Right kidney (tissue), 1 donor: ENCODE data around the gene PHF12.
A peak's percentile ranks its signal among the peaks of the same experiment; 100 is the strongest.

ENCODE experiments used
- DNase-seq: peaks from one replicate; pipeline ENCODE4 v3.0.0-alpha.2; 2016

The PHF12 gene

GRCh38 chr17:28977659-28978355 is 26.5 kb upstream of the PHF12 start:
- no peak for DNase-seq

- no peak for DNase-seq
Observed at GRCh38 chr17:28975646-28976045, 24.3 kb upstream of the PHF12 start.

DNA sequence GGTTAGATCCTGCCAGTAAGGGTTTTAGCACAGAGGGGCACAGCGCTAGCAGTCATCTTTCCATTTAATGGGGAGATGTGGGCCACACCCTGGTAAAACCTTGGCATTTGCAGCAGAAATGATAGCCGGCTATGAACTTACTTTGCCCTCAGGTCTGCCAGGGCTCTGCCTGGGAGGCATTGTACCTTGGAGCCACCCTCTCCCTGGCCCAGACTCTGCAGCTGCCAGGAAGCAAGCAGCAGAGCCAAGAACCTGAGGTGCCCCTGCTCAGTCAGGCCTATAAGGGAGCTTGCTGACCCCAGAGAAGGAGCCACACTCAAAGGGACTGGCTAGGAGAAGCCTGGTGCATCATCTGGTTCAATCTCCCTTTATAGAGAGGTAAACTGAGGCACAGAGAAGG is 23.7 kb upstream of the PHF12 start:
- DNase-seq = no peak

- DNase-seq = no peak
Observed at GRCh38 chr17:28974451-28974850, 23.1 kb upstream of the PHF12 start.

DNA sequence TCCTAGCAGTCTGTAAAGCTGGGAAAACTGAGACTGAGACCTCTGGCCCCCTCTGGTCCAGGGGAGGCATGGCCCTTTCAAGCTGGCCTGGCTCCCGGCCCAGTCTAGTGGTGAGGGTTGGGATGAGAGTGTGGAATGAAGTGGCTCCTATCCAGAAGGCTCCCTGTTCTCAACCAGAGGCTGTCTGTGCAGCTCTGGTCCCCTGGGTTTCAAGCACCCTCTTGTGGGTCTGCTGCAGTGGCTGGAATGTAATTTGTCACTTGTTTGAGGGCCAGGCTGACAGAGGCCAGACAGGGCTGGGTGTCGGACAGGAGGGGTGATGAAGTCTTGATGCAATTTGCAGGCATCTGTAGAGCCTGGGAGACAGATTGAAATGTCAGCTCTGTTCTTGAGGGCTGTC is 22.1 kb upstream of the PHF12 start:
- DNase-seq = no peak

GRCh38 chr17:28972437-28972836 is 21.1 kb upstream of the PHF12 start:
- no peak for DNase-seq

- DNase-seq = no peak
Observed at GRCh38 chr17:28970879-28971278, 19.6 kb upstream of the PHF12 start.

DNA sequence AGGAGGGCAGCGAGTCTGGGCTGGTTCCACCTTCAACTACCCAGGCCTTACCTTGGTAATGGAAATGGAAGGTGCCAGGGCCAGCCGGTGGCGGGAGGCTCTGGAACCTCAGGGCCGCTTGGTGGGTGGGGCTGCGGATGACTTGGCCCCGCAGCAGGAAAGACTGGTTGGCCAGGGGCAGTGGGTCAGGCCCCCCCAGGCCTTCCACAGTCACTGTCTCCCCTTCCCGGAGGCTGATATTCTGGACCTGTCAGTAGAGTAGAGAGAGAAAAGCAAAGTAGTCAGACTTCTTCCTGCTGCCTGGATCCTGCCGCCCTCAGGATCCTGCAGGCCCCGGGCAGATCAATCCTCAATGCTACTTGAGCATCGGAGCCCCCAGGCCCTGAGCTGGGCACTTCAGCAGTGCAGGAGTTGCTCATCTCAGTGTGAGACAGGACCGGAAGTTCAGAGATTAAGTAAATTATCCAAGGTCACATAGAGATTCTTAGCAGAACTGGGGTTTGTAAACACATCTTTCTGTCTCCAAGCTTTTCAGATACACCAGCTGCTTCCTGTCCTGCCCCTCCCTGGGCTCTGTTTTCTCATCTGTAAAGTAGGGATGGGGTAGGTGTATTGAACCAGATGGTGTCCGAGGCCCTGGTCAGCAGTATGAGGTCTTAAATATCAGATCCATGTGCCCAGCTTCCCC is 18.5 kb upstream of the PHF12 start:
- DNase-seq = no peak

DNA sequence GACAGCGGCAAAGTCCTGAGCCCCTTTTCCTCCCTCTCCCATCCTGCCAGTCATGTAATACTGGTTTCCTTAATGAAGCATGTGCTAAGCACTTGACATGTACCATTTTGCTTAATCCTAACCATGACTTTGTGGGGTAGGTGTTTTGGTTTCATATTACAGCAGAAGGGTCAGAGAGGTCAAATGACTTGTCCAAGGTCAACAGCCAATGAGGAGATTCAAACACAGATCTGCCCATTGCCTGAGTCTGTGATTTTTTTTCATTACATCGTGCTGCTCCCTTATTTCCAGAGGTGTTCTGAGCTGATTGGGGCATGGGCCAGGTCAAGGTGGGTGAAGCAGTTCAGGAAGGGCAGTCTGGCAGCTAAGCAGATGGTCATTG is 17.6 kb upstream of the PHF12 start:
- no peak for DNase-seq

- peak; percentile 59 for DNase-seq
Observed at GRCh38 chr17:28968231-28968913, 17.1 kb upstream of the PHF12 start.

GRCh38 chr17:28967221-28968135 is 16.2 kb upstream of the PHF12 start:
- DNase-seq = no peak

DNA sequence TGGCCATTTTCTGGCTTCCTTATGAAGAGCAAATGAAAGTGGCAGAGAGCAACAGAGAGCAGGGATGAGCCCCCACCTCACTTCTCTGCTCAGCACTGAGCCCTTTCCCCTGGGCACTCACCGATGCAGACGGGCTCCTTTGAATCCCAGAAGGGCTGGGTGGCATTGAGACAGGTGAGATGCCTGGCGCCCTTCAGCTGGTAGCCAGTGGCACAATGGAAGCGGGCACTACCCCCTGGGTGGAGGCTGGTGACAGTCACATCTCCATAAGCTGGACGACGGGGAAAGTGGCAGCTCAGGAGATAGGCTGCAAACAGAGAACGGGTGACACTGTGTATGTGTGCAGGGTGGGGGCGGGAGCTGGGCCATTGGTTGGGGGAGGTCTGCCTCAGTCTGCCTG is 12.5 kb upstream of the PHF12 start:
- DNase-seq = no peak

GRCh38 chr17:28963055-28963611 is 11.8 kb upstream of the PHF12 start:
- no peak for DNase-seq

DNA sequence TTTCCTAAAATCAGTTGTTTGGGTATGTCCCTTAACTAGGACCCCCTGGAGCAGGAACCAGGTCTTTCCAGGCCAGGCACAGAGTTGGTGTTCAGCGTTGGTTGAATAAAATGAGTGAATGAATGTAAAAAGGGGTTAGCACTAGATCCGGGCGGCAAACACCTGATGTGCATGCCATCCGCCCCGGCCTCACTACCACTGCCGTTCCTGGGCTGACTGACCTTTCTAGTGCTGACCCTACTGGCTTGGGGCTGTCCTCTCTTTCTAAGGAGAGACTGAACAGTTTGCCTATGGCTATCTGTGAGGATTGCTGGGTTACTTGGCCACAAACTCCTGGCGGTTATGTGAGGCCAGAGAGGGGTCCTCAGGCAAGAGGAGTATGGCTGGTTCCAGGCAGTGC is 10.1 kb upstream of the PHF12 start:
- DNase-seq = no peak

DNA sequence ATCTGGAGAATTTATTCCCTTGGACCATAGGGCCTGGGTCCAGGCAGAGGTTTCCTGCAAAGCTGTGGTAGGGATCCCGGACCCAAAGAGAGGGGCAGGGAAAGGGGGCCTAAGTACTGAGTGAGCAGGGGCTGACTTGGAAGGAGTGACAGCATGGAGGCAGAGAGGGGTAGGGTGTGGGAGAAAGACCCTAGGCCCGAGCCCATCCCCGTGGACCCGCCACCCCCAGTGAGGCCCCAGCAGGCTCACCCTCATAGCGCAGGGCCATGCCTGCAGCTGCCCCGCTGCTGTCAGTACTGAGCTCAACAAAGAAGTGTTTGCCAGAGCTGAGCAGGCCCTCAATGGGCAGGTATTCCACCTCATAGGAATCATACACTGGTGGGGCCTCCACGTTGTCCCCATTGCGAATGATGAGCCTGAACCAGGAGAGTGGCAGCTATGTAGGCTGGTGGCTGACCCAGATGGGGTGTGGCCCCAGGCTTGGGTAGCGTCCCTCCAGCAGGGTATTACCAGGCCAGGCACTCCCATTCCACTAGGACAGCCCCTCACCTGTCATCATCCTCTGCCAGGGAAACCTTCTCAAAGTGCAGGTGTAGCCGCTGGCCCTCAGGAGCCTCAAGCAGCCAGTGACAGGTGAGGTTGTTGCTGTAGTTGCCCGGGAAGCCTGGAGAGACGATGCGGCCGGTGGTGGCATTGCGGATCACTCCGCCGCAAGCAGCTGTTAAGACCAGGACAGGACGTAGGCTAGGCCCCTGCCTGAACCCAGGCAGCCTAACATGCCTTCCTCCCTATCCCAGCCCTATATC is 9.1 kb upstream of the PHF12 start:
- no peak for DNase-seq

GRCh38 chr17:28959471-28959871 is 8.2 kb upstream of the PHF12 start:
- no peak for DNase-seq

GRCh38 chr17:28958820-28959455 is 7.6 kb upstream of the PHF12 start:
- no peak for DNase-seq

DNA sequence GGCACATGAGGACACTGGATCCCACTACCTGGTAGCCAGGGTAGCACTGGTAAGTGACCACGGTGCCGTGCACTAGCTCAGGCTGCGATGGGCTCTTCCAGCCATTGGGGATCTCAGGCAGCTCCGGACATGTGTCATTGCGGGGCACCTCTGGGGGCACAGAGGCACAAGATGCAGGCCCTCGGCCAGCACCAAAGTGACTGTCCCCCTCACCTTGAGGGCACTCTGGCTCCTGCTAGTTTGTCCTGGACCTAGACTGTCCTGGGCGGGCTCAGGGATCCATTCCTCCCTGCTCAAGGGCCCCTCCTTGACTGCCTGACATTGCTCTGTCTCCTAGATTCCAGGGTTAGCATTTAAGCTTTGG is 6.7 kb upstream of the PHF12 start:
- no peak for DNase-seq

GRCh38 chr17:28957277-28957991 is 6.1 kb upstream of the PHF12 start:
- no peak for DNase-seq

GRCh38 chr17:28956861-28957260 is 5.5 kb upstream of the PHF12 start:
- DNase-seq = no peak
